Cardiac septum (tissue), 1 donor: ENCODE measurements around the gene UBR3. TPM values are rescaled to one million over a fixed set of nuclear protein-coding genes. Genes with fewer than 3 reads are reported as not detected.
"Not testable (repeated sequence)": the region's sequence is repeated elsewhere in the genome, so short reads cannot be mapped to it uniquely, and the experiment has no call there.

ENCODE experiments used
- DNase-seq: peaks from one replicate; pipeline ENCODE4 v3.0.0-alpha.2; 2020; ENCODE audit warnings: low spot score
- intact Hi-C: fragments of 100-400 bp; cut with DNase I; formaldehyde crosslinking; loops from one replicate; pipeline ENCODE4 v1.14.0; 2022
- total RNA-seq: library from RNA; stranded (reverse); fragmentation: NEBNext Ultra II Directional; extraction: Animal tissue kit (Norgen Biotek cat#: 25700); gene quantifications from one replicate; pipeline ENCODE4 v1.2.1, GENCODE V29; 2021
- donor health status: DM: no; HTN: no; CAD: no.

Gene UBR3
- total RNA-seq, 1 donor from 2014 or later, result 87.5 TPM

- DNase-seq, result no peak
- intact Hi-C loops, result no loop called here
Measured at GRCh38 chr2:170122883-170123547, 295.8 kb downstream of the UBR3 start.

- intact Hi-C loops, result no loop called here
Measured at GRCh38 chr2:170123593-170123992, 296.3 kb downstream of the UBR3 start.

GRCh38 chr2:170126138-170126728, 299.0 kb downstream of the UBR3 start:
- intact Hi-C loops, DNase-seq: not testable (repeated sequence)

More at GRCh38 chr2:170123593-170123992, 296.3 kb downstream of the UBR3 start:
- no peak for DNase-seq

Other genes starting within 250 kb of the UBR3 start
- 40.6 TPM for gene PPIG, start 243.1 kb upstream of the UBR3 start, total RNA-seq
- gene CFAP210, start 133.0 kb upstream of the UBR3 start, total RNA-seq, result not detected
- 2.2 TPM for gene PHOSPHO2, start 133.0 kb upstream of the UBR3 start, total RNA-seq
- 9.0 TPM for gene KLHL23, start 93.6 kb upstream of the UBR3 start, total RNA-seq
- 61.8 TPM for gene SSB, start 28.6 kb upstream of the UBR3 start, total RNA-seq
- gene METTL5, start 2.5 kb upstream of the UBR3 start, total RNA-seq, result 61.5 TPM